HEK293 (cell line): ENCODE results near the gene ZNRF1.

ENCODE experiments used
- CTCF ChIP-seq: fragments of 450-650 bp; formaldehyde crosslinking; IDR thresholded peaks from 2 replicates; pipeline ENCODE4 v1.5.1; 2016; ENCODE audit warnings: missing biosample characterization, missing genetic modification characterization
- GLI2 ChIP-seq: fragments of 450-650 bp; formaldehyde crosslinking; IDR thresholded peaks from 2 replicates; pipeline ENCODE4; 2017; ENCODE audit warnings: missing biosample characterization, missing genetic modification characterization, low read depth, borderline replicate concordance
- KLF10 ChIP-seq: fragments of 450-650 bp; IDR thresholded peaks from 2 replicates; pipeline ENCODE4 v1.5.1; 2018; ENCODE audit warnings: missing biosample characterization, mild to moderate bottlenecking, missing genetic modification characterization
- REST ChIP-seq: fragments of 450-650 bp; formaldehyde crosslinking; IDR thresholded peaks from 2 replicates; pipeline ENCODE4 v1.5.1; 2016; ENCODE audit warnings: missing biosample characterization, missing genetic modification characterization
- ZBTB48 ChIP-seq: fragments of 450-650 bp; formaldehyde crosslinking; IDR thresholded peaks from 2 replicates; pipeline ENCODE4 v1.5.1; 2016; ENCODE audit warnings: missing biosample characterization, missing genetic modification characterization
- ZNF146 ChIP-seq: fragments of 450-650 bp; formaldehyde crosslinking; IDR thresholded peaks from 2 replicates; pipeline ENCODE4 v1.5.1; 2016; ENCODE audit warnings: missing biosample characterization, missing genetic modification characterization
- ZNF274 ChIP-seq, 2 experiments: fragments of 200-500 bp in 1 of 2; fragments of 450-650 bp in 1 of 2; sonication (Bioruptor generic) in 1 of 2; formaldehyde crosslinking in 1 of 2; IDR thresholded peaks; 2 replicates each; pipeline versions ENCODE4 v1.5.1 to v1.6.1; 2014 to 2016; ENCODE audit warnings: borderline replicate concordance in 1 of 2, inconsistent platforms in 1 of 2, low read length in 1 of 2, missing biosample characterization in 1 of 2, missing genetic modification characterization in 1 of 2
- ZNF416 ChIP-seq: fragments of 450-650 bp; formaldehyde crosslinking; IDR thresholded peaks from 2 replicates; pipeline ENCODE4 v1.5.1; 2016; ENCODE audit warnings: missing biosample characterization, missing genetic modification characterization
- ZNF449 ChIP-seq: fragments of 450-650 bp; formaldehyde crosslinking; IDR thresholded peaks from 2 replicates; pipeline ENCODE4 v1.5.1; 2017; ENCODE audit warnings: missing biosample characterization, mild to moderate bottlenecking, missing genetic modification characterization, moderate library complexity

GRCh38 chr16:75093598-75094540 is 95.0 kb downstream of the ZNRF1 start:
- TF ChIP-seq GLI2 (no peak), ZNF146 (tag by site-specific recombination) (no peak), ZNF449 (no peak), REST (tag by site-specific recombination) (no peak), ZNF274 (IDR thresholded peaks at IDR 0.05; ENCODE audit: low read length) (no peak), ZNF274 (tag by site-specific recombination; IDR thresholded peaks at IDR 0.05; ENCODE audit: borderline replicate concordance) (no peak), CTCF (tag by site-specific recombination) (no peak), ZNF416 (tag by site-specific recombination) (no peak), ZBTB48 (tag by site-specific recombination) (no peak), KLF10 (no peak)
